Parathyroid adenoma (tissue), 2 donors: Measurements from ENCODE around the gene KRTAP10-9.
"Not testable (repeated sequence)": the region's sequence is repeated elsewhere in the genome, so short reads cannot be mapped to it uniquely, and the experiment has no call there.

Experiments used
- H2AFZ ChIP-seq: fragments of 300-600 bp; sonication (generic); one replicate; pipeline ENCODE4 v1.7.0; 2017; ENCODE audit warnings: antibody characterized with exemption, mild to moderate bottlenecking
- H3K27ac ChIP-seq: fragments of 300-600 bp; sonication (generic); one replicate; pipeline ENCODE4 v1.7.0; 2017
- H3K27me3 ChIP-seq: fragments of 300-600 bp; sonication (generic); one replicate; pipeline ENCODE4 v1.7.0; 2017; ENCODE audit warnings: low read length; ENCODE audit not compliant: control insufficient read depth, insufficient read depth
- H3K36me3 ChIP-seq: fragments of 300-600 bp; sonication (generic); one replicate; pipeline ENCODE4 v1.7.0; 2017; ENCODE audit warnings: low read length; ENCODE audit not compliant: control insufficient read depth, insufficient read depth
- H3K4me1 ChIP-seq: fragments of 300-600 bp; sonication (generic); one replicate; pipeline ENCODE4 v1.7.0; 2017; ENCODE audit warnings: control low read depth
- H3K4me2 ChIP-seq: fragments of 300-600 bp; sonication (generic); one replicate; pipeline ENCODE4 v1.7.0; 2017; ENCODE audit warnings: low read length
- H3K4me3 ChIP-seq: fragments of 300-600 bp; sonication (generic); one replicate; pipeline ENCODE4 v1.7.0; 2017; ENCODE audit warnings: low read depth, low read length
- H3K79me2 ChIP-seq: fragments of 300-600 bp; sonication (generic); one replicate; pipeline ENCODE4 v1.7.0; 2017; ENCODE audit warnings: control low read depth
- H3K9ac ChIP-seq: fragments of 300-600 bp; sonication (generic); one replicate; pipeline ENCODE4 v1.7.0; 2017; ENCODE audit warnings: mild to moderate bottlenecking
- H3K9me3 ChIP-seq: fragments of 300-600 bp; sonication (generic); one replicate; pipeline ENCODE4 v1.7.0; 2017; ENCODE audit warnings: low read length; ENCODE audit not compliant: control insufficient read depth
- CTCF ChIP-seq: fragments of 300-600 bp; sonication (generic); IDR thresholded peaks from one replicate; pipeline ENCODE4 v1.7.0; 2017; ENCODE audit warnings: antibody characterized with exemption, mild to moderate bottlenecking
- donor health status: primary hyperparathyroidism.

KRTAP10-9 gene

GRCh38 chr21:44658541-44658910 is 31.6 kb downstream of the KRTAP10-9 start:
- H3K36me3 ChIP-seq: no peaks in the 10 kb centered on the region
- no peak overlapping the region for H3K4me2 ChIP-seq
- no peak overlapping the region for H3K27ac ChIP-seq
- no peaks in the 10 kb centered on the region for H3K4me1 ChIP-seq
- H2AFZ ChIP-seq: no peak overlapping the region
- TF ChIP-seq CTCF: no peak
- no peak overlapping the region for H3K4me3 ChIP-seq
- no peaks in the 10 kb centered on the region for H3K79me2 ChIP-seq
- H3K9me3 ChIP-seq: no peaks in the 10 kb centered on the region
- no peaks in the 10 kb centered on the region for H3K27me3 ChIP-seq
- H3K9ac ChIP-seq: no peak overlapping the region

GRCh38 chr21:44658913-44659595 is 32.2 kb downstream of the KRTAP10-9 start:
- Histone ChIP-seq H3K36me3 (no peaks in the 10 kb centered on the region), H3K9ac (no peak overlapping the region), H3K27ac (no peak overlapping the region), H3K4me2 (no peak overlapping the region), H3K79me2 (no peaks in the 10 kb centered on the region), H3K27me3 (no peaks in the 10 kb centered on the region), H3K4me3 (no peak overlapping the region), H3K4me1 (no peaks in the 10 kb centered on the region), H3K9me3 (no peaks in the 10 kb centered on the region), H2AFZ (no peak overlapping the region)
- no peak for TF ChIP-seq CTCF

- not testable (repeated sequence) for H2AFZ ChIP-seq, H3K9ac ChIP-seq, H3K27me3 ChIP-seq, H3K79me2 ChIP-seq, H3K4me3 ChIP-seq, H3K4me1 ChIP-seq, H3K9me3 ChIP-seq, H3K36me3 ChIP-seq, H3K4me2 ChIP-seq, H3K27ac ChIP-seq
Observed at GRCh38 chr21:44661567-44661966, 34.7 kb downstream of the KRTAP10-9 start.

- no peaks in the 10 kb centered on the region for H3K9me3 ChIP-seq
- no peak overlapping the region for H3K9ac ChIP-seq
- no peak for TF ChIP-seq CTCF
- no peak overlapping the region for H3K27ac ChIP-seq
- no peak overlapping the region for H3K4me3 ChIP-seq
- no peak overlapping the region for H3K4me2 ChIP-seq
- H2AFZ ChIP-seq: no peak overlapping the region
- H3K79me2 ChIP-seq: no peaks in the 10 kb centered on the region
- H3K27me3 ChIP-seq: no peaks in the 10 kb centered on the region
- H3K4me1 ChIP-seq: no peaks in the 10 kb centered on the region
- no peaks in the 10 kb centered on the region for H3K36me3 ChIP-seq
Observed at GRCh38 chr21:44664691-44665090, 37.8 kb downstream of the KRTAP10-9 start.

- H3K9me3 ChIP-seq: no peaks in the 10 kb centered on the region
- no peak within 1 kb of the TSS for H2AFZ ChIP-seq
- H3K27ac ChIP-seq: no peak within 1 kb of the TSS
- no peak within 1 kb of the TSS for H3K4me2 ChIP-seq
- H3K79me2 ChIP-seq: no peaks in the 10 kb centered on the region
- no peak within 1 kb of the TSS for H3K4me3 ChIP-seq
- TF ChIP-seq CTCF: no peak
- no peaks in the 10 kb centered on the region for H3K36me3 ChIP-seq
- no peaks in the 10 kb centered on the region for H3K27me3 ChIP-seq
- H3K9ac ChIP-seq: no peak within 1 kb of the TSS
- H3K4me1 ChIP-seq: no peaks in the 10 kb centered on the region
Observed at GRCh38 chr21:44666401-44667320, 39.8 kb downstream of the KRTAP10-9 start, which contains the start of gene KRTAP12-2. TSS of gene KRTAP12-2 (minus strand) at chr21:44666927. CDS start at chr21:44666886, 41 bp downstream.
